Kidney capillary endothelial cell (primary cell): ENCODE data around the gene SLC6A6.
"Not testable (repeated sequence)": the region's sequence is repeated elsewhere in the genome, so short reads cannot be mapped to it uniquely, and the experiment has no call there.

Experiments used
- DNase-seq: peaks from one replicate; pipeline ENCODE4 v3.0.0-alpha.2; 2018; ENCODE audit warnings: low spot score

SLC6A6 gene

DNA sequence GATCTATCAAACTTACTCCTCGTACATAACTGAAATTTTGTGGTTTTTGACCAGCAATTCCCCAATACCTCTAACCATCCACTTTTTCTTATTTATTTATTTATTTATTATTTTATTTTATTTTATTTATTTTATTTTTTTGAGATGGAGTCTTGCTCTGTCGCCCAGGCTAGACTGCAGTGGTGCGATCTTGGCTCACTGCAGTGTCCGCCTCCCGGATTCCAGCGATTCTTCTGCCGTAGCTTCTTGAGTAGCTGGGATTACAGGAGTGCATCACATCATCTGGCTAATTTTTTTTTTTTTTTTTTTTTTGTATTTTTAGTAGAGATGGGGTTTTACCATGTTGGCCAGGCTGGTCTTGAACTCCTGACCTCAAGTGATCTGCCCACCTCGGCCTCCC is 35.3 kb downstream of the SLC6A6 start:
- DNase-seq: not testable (repeated sequence)

GRCh38 chr3:14438262-14438661 is 35.9 kb downstream of the SLC6A6 start:
- DNase-seq: no peak

- no peak for DNase-seq
Observed at GRCh38 chr3:14438929-14439328, 36.5 kb downstream of the SLC6A6 start.

- DNase-seq: no peak
Observed at GRCh38 chr3:14439501-14440167, 37.2 kb downstream of the SLC6A6 start.

DNA sequence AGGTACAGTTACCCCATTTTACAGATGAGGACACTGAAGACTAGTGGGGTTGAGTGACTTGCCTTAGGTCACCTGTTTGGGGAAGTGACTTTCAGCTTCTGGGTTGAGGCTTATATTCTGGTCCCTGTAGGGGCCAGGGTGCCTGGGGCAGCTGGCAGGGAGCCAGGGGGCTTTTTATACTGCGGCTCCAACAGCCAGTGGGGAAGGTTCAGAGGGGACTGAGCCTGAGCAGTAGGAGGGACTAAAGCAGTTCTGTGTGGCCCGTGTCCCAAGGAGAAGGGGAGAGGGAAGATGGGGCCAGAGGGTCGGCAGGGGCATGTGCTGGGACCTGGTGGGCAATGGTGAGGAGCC is 37.7 kb downstream of the SLC6A6 start:
- no peak for DNase-seq

DNA sequence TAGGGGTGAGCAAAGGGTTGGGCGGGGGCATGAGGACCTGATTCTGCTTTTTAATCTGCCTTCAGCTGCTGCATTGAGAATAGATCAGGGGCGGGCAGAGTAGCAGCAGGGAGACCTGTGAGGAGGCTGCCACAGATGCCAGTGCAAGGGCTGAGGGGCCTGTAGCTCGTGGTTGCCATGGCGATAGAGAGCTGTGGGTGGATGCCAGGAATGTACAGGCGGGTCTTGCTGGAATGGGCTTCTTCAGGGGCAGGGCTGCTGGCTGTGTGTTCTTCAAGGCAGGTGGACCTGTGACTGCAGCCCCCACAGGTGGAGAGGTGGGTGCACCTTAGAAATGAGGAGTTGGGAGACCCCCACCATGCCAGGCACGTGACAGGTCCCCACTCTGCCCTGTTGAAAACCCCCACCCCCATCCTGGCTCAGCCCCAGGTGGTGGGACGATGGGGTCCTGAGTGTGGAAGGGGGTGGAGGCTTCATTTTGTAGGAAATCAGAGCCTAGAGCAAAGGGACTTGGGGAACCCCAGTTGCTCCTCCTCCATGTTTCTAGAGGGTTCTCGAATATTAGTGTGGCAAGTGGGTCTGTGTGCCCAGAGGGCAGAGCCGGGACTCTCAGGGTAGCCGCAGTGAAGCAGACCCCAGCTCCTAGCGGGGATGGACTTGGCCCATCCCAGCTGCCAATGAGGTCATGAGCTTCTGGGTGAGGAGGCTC is 38.3 kb downstream of the SLC6A6 start:
- DNase-seq: no peak

DNA sequence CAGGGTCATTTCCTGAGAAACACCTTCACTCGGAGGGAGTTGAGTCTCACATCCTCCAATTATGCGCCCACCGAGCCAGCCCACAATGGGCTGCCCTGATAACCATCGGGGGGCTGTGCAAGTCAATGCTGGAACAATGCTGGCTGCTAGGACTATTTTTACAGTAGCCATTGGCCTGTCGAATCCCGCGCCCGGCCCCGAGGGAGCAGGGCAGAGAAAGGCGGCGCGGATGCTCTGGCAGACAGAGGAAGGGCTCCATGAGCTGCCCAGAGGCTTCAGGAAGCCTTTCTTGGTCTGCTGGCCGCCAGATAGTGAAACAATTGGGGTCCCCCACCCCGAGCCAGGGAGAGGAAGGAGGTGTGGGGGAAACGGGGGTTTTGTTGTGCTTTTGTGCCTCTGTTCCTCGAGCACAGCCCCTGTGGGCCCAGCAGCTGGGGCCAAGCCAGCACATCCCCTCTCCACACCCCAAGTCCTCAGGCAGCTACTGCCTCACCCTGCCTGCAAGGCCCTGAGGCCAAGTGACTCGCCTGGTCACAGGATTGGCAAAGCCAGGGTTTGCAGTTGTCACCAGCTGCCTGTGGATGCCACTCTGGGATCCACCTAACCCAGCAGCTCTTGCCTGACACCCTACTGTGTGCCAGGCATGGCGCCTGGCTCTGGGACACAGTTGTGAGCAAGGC is 39.0 kb downstream of the SLC6A6 start:
- peak; percentile 75 for DNase-seq

DNA sequence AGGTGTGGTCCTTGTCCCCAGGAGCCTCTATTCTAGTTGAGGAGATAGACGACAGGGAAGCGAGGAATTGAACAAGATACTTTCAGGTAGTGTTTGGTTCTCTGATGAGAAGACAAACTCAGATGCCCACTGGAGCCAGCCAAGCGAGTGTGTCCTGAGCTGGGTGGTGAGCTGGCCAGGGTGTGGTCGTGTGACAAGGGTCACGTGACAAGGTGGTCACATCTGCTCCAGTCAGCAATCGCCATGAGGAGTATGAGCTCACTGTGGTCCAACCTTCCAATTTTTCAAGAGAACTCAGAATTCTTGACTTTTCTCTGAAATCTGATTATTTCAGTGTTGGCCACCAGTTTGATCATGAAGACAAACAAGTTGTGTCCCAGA is 39.5 kb downstream of the SLC6A6 start:
- DNase-seq: no peak

DNA sequence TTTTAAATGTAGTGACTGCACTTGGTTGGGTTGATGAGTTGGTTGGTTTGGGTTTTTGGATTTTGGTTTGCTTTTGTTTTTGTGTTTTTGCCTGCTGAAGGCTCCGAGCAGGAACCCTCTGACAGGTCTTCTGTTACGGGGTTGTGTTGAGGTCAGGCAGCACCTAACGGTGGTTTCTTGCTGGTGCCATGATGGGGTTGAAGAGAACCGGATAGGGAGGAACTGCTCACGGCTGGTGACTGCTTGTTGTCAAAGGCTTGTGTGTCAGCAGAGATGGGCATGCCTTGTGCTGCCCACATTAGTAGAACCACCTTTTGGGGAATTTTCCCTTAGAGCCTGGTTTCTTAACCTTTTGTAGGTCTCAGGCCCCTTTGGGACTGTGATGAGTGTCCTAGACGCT is 42.0 kb downstream of the SLC6A6 start:
- DNase-seq: no peak

DNA sequence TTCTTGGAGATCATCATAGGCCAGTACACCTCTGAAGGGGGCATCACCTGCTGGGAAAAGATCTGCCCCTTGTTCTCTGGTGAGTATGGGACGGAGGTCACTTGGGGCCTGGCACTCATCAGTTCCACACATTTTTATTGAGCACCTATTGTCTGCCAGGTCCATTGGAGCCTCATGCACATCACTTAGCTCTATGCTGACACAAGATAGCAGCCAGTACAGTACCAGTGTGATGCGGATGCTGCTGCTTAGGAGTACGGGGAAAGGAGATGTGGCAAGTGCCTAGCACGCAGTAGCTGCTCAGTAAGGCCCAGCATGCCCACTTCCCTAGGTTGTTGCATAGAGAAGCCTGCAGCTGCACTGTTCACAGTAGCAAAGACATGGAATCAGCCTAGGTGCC is 43.4 kb downstream of the SLC6A6 start:
- DNase-seq: no peak

GRCh38 chr3:14446988-14447570 is 44.7 kb downstream of the SLC6A6 start:
- DNase-seq: no peak

DNA sequence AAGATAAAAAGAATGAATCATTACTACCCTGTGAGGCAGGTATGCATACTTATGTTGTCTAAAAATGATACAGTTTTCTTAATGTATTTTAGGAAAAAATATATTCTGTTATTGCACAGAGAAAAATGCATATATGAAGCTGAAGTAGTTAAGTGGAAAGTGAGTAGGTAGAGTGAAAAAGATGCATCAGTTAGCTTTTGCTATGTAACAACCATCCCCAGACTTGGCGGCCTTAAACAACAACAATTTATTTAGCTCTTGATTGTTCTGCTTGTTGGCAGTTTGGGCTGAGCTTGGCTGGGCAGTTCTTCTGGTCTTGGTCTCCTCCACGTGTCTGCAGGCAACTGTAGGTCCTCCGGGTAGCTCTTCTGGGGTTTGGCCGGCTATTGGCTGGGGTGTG is 45.7 kb downstream of the SLC6A6 start:
- no peak for DNase-seq

GRCh38 chr3:14448756-14449727 is 46.6 kb downstream of the SLC6A6 start:
- no peak for DNase-seq

GRCh38 chr3:14450506-14450905 is 48.1 kb downstream of the SLC6A6 start:
- DNase-seq: no peak

DNA sequence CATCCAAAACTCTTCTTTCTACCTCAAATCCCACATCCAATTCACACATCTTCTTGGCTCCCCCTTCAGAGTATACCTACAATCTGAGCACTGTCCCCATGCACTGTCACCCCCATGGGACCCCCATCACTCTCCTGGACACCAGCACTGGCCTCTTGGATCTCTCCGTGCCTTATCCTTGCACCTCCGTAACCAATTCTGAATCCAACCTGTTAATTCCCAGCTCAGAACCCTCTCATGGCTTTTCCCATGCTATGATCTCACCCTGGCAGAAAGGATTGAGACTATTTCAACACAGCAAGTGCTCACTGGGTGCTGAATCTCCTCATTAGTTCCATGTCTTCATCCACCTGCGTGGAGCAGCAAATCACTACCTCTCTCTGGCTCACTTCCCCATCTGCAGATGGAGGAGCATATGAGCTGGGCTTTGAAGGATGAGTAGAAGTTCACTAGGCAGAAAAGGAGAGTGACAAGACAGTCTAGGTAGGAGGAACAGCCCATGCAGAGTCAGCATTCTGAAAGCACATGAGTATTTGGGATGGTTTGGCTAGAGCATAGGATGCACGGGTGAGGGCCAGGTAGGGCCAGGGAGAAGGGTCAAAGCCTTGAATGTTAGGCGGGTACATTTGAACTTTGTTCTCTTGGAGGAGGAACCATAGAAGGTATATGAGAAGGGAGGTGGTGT is 48.7 kb downstream of the SLC6A6 start:
- DNase-seq: no peak

GRCh38 chr3:14451844-14452739 is 49.7 kb downstream of the SLC6A6 start:
- DNase-seq: peak; percentile 80

GRCh38 chr3:14452740-14453710 is 50.6 kb downstream of the SLC6A6 start:
- DNase-seq: peak; percentile 95

DNA sequence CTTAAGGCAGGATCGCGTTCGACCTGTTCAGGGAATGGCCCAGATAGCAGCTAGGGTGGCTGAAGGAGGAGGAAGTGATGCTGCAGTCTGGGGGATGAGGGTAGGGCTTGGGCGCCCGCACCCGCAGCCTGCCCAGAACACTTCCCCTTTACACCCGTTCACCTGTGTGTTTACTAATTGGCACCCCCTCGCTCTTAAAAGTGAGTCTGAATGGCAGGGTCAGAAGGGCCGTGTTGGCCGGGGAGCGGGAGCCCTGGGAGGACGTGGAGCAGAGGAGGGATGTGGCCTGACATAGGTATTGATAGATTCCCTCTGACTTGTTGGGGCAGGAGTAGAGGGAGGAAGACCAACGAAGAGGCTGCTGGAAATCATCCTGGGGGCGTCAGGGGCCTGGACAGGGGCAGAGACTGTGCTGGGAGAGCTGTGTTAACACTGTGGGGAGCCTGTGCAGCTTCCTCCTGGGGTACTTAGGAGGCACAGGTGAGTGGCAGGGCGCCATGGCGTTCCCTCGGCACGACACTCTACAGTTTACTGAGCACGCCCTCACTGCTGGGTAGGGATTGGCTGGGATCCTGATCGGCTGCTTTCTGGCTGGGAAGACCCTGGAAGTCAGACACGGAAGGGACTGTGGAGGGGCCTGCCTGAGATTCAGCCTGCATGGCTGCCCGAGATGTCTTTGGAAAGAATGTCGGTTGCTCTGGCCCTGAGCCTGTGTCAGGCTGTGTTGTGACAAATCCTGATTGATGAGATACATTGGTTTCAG is 51.7 kb downstream of the SLC6A6 start:
- no peak for DNase-seq
